ENCODE measurements around the gene CDK5RAP2.
"Not testable (repeated sequence)": the region's sequence is repeated elsewhere in the genome, so short reads cannot be mapped to it uniquely, and the experiment has no call there.

Gene CDK5RAP2

DNA sequence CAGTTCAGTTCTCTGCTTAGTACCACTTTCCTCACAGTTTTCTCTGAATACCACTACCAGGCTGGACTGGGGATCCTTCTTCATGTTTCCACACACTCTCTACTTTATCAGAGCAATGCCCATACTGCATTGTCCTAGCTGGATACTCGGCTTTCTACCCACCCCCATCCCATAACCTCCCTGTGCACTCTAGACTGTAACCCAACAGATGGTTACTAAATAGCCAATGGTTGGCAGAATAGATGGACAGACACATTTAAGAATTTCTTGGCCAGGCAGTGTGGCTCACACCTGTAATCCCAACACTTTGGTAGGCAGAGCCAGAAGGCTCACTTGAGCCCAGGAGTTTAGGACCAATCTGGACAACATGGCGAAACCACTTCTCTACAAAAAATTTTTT is 22.8 kb downstream of the CDK5RAP2 start:
- Histone ChIP-seq H3K27me3 (ENCODE audit: control insufficient read depth in 3 of 3, insufficient read depth in 3 of 3, low read depth in 1 of 3, low read length in 3 of 3) (no peaks in the 10 kb centered on the region), H3K79me1 (ENCODE audit: low read depth, low read length) (peaks cover 3% of the 10 kb centered on the region), H2AK5ac (ENCODE audit: low read depth, low read length) (no peak overlapping the region), H2BK15ac (ENCODE audit: low read length) (no peak overlapping the region), H3K14ac (ENCODE audit: low read length) (no peak overlapping the region), H3K4ac (ENCODE audit: low read length) (no peak overlapping the region), H2BK12ac (ENCODE audit: low read length) (no peak overlapping the region), H4K8ac (ENCODE audit: low read depth, low read length) (no peak overlapping the region), H4K91ac (ENCODE audit: low read depth, low read length, poor library complexity) (no peak overlapping the region), H3K9ac (ENCODE audit: low read depth, low read length, poor library complexity) (no peak overlapping the region), H3K18ac (ENCODE audit: low read length) (no peak overlapping the region), H3K4me3 (ENCODE audit: low read length in 2 of 2) (no peak overlapping the region), H2AFZ (ENCODE audit: low read length) (no peak overlapping the region), H3K23ac (ENCODE audit: low read depth, low read length, poor library complexity) (no peak overlapping the region), H3K9me3 (replicated peaks in 1 of 2; ENCODE audit: control insufficient read depth in 2 of 2, insufficient read depth in 1 of 2, low read depth in 1 of 2, low read length in 2 of 2) (no peaks in the 10 kb centered on the region), H3K27ac (replicated peaks; ENCODE audit: low read length) (no peak overlapping the region), H3K4me1 (ENCODE audit: control insufficient read depth in 2 of 2, insufficient read depth in 1 of 2, low read depth in 1 of 2, low read length in 2 of 2) (no peaks in the 10 kb centered on the region), H2BK120ac (ENCODE audit: low read depth, low read length) (no peak overlapping the region), H3K36me3 (replicated peaks in 1 of 2; ENCODE audit: control insufficient read depth in 2 of 2, insufficient read depth in 2 of 2, low read length in 2 of 2) (peaks cover 5 to 79% of the 10 kb centered on the region in 2 donors), H2BK5ac (ENCODE audit: low read length) (no peak overlapping the region), H3K4me2 (ENCODE audit: insufficient read depth, low read length, poor library complexity, severe bottlenecking) (no peak overlapping the region)
- no CpG with 5 or more reads among the region's 2 CpGs for WGBS, 2 donors (ENCODE audit: extremely low coverage in 2 of 2, insufficient read length in 2 of 2, insufficient replicate concordance in 1 of 2)
- DNase-seq (ENCODE audit: low spot score): no peak

DNA sequence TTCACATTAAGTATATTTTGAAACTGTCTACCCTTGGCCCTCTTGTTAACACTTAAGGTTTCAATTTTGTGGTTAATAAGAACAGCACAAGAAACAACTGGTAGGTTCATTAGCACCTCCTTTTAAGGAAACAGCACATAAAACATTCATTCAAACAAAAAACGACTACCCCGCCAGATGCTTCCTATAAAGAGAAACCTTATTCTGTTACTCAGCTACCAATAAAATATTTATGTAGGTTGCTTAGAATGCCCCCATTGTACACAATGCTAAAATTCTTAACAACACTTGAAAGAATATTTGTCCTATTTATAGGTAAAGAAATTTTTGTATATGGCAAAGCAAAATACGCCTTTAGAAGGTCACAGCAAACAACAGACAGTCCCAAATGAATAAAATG is 23.2 kb downstream of the CDK5RAP2 start:
- Histone ChIP-seq H3K4me3 (ENCODE audit: low read length in 2 of 2) (no peak overlapping the region), H3K23ac (ENCODE audit: low read depth, low read length, poor library complexity) (no peak overlapping the region), H3K27ac (replicated peaks; ENCODE audit: low read length) (no peak overlapping the region), H3K79me1 (ENCODE audit: low read depth, low read length) (peaks cover 3% of the 10 kb centered on the region), H2BK12ac (ENCODE audit: low read length) (no peak overlapping the region), H3K9ac (ENCODE audit: low read depth, low read length, poor library complexity) (no peak overlapping the region), H2AFZ (ENCODE audit: low read length) (no peak overlapping the region), H2BK5ac (ENCODE audit: low read length) (no peak overlapping the region), H3K14ac (ENCODE audit: low read length) (no peak overlapping the region), H3K4me1 (ENCODE audit: control insufficient read depth in 2 of 2, insufficient read depth in 1 of 2, low read depth in 1 of 2, low read length in 2 of 2) (no peaks in the 10 kb centered on the region), H3K4ac (ENCODE audit: low read length) (no peak overlapping the region), H3K4me2 (ENCODE audit: insufficient read depth, low read length, poor library complexity, severe bottlenecking) (no peak overlapping the region), H3K9me3 (replicated peaks in 1 of 2; ENCODE audit: control insufficient read depth in 2 of 2, insufficient read depth in 1 of 2, low read depth in 1 of 2, low read length in 2 of 2) (no peaks in the 10 kb centered on the region), H3K36me3 (replicated peaks in 1 of 2; ENCODE audit: control insufficient read depth in 2 of 2, insufficient read depth in 2 of 2, low read length in 2 of 2) (peaks cover 4 to 75% of the 10 kb centered on the region in 2 donors), H2BK15ac (ENCODE audit: low read length) (no peak overlapping the region), H2BK120ac (ENCODE audit: low read depth, low read length) (no peak overlapping the region), H3K18ac (ENCODE audit: low read length) (no peak overlapping the region), H4K8ac (ENCODE audit: low read depth, low read length) (no peak overlapping the region), H2AK5ac (ENCODE audit: low read depth, low read length) (no peak overlapping the region), H3K27me3 (ENCODE audit: control insufficient read depth in 3 of 3, insufficient read depth in 3 of 3, low read depth in 1 of 3, low read length in 3 of 3) (no peaks in the 10 kb centered on the region), H4K91ac (ENCODE audit: low read depth, low read length, poor library complexity) (no peak overlapping the region)
- no peak for DNase-seq (ENCODE audit: low spot score)
- no CpG with 5 or more reads among the region's 3 CpGs for WGBS, 2 donors (ENCODE audit: extremely low coverage in 2 of 2, insufficient read length in 2 of 2, insufficient replicate concordance in 1 of 2)

DNA sequence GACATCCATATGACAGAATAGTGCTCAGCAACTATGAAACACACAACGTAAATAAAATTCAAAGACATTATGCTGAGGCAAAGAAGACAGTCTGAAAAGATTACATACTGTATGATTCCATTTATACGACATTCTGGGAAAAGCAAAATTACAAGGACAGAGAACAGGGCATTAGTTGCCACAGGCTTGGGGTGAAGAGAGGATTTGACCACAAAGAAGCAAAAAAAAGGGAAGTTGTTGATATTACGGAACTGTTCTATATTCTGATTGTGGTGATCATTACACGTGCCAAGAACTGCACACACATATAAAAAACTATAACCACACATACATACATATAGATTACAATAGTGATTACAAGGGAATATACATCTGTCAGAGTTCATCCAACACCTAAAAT is 24.1 kb downstream of the CDK5RAP2 start:
- Histone ChIP-seq H3K23ac (ENCODE audit: low read depth, low read length, poor library complexity) (no peak overlapping the region), H3K4me3 (ENCODE audit: low read length in 2 of 2) (no peak overlapping the region), H3K36me3 (replicated peaks in 1 of 2; ENCODE audit: control insufficient read depth in 2 of 2, insufficient read depth in 2 of 2, low read length in 2 of 2) (peaks cover 4 to 78% of the 10 kb centered on the region in 2 donors), H2BK12ac (ENCODE audit: low read length) (no peak overlapping the region), H2BK120ac (ENCODE audit: low read depth, low read length) (no peak overlapping the region), H3K4ac (ENCODE audit: low read length) (no peak overlapping the region), H3K9me3 (replicated peaks in 1 of 2; ENCODE audit: control insufficient read depth in 2 of 2, insufficient read depth in 1 of 2, low read depth in 1 of 2, low read length in 2 of 2) (no peaks in the 10 kb centered on the region), H3K4me1 (ENCODE audit: control insufficient read depth in 2 of 2, insufficient read depth in 1 of 2, low read depth in 1 of 2, low read length in 2 of 2) (no peaks in the 10 kb centered on the region), H3K18ac (ENCODE audit: low read length) (no peak overlapping the region), H3K4me2 (ENCODE audit: insufficient read depth, low read length, poor library complexity, severe bottlenecking) (no peak overlapping the region), H4K91ac (ENCODE audit: low read depth, low read length, poor library complexity) (no peak overlapping the region), H2BK15ac (ENCODE audit: low read length) (no peak overlapping the region), H2AK5ac (ENCODE audit: low read depth, low read length) (no peak overlapping the region), H2BK5ac (ENCODE audit: low read length) (no peak overlapping the region), H3K79me1 (ENCODE audit: low read depth, low read length) (peaks cover 3% of the 10 kb centered on the region), H2AFZ (ENCODE audit: low read length) (no peak overlapping the region), H4K8ac (ENCODE audit: low read depth, low read length) (no peak overlapping the region), H3K9ac (ENCODE audit: low read depth, low read length, poor library complexity) (no peak overlapping the region), H3K14ac (ENCODE audit: low read length) (no peak overlapping the region), H3K27me3 (ENCODE audit: control insufficient read depth in 3 of 3, insufficient read depth in 3 of 3, low read depth in 1 of 3, low read length in 3 of 3) (no peaks in the 10 kb centered on the region), H3K27ac (replicated peaks; ENCODE audit: low read length) (no peak overlapping the region)
- WGBS, 2 donors (ENCODE audit: extremely low coverage in 2 of 2, insufficient read length in 2 of 2, insufficient replicate concordance in 1 of 2): no CpG with 5 or more reads among the region's 4 CpGs
- DNase-seq (ENCODE audit: low spot score): no peak

DNA sequence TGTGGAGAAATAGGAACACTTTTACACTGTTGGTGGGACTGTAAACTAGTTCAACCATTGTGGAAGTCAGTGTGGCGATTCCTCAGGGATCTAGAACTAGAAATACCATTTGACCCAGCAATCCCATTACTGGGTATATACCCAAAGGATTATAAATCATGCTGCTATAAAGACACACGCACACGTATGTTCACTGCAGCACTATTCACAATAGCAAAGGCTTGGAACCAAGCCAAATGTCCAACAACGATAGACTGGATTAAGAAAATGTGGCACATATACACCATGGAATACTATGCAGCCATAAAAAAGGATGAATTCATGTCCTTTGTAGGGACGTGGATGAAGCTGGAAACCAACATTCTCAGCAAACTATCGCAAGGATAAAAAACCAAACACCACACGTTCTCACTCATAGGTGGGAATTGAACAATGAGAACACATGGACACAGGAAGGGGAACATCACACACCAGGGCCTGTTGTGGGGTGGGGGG is 27.7 kb downstream of the CDK5RAP2 start:
- not testable (repeated sequence) for H3K9me3 ChIP-seq (replicated peaks in 1 of 2; ENCODE audit: control insufficient read depth in 2 of 2, insufficient read depth in 1 of 2, low read depth in 1 of 2, low read length in 2 of 2); H4K91ac ChIP-seq (ENCODE audit: low read depth, low read length, poor library complexity); H2BK12ac ChIP-seq (ENCODE audit: low read length); H3K4me2 ChIP-seq (ENCODE audit: insufficient read depth, low read length, poor library complexity, severe bottlenecking); H2BK5ac ChIP-seq (ENCODE audit: low read length); H3K27me3 ChIP-seq (ENCODE audit: control insufficient read depth in 3 of 3, insufficient read depth in 3 of 3, low read depth in 1 of 3, low read length in 3 of 3); H3K18ac ChIP-seq (ENCODE audit: low read length); H3K9ac ChIP-seq (ENCODE audit: low read depth, low read length, poor library complexity); H2BK15ac ChIP-seq (ENCODE audit: low read length); H3K27ac ChIP-seq (replicated peaks; ENCODE audit: low read length); H3K4ac ChIP-seq (ENCODE audit: low read length); H3K23ac ChIP-seq (ENCODE audit: low read depth, low read length, poor library complexity); H2AFZ ChIP-seq (ENCODE audit: low read length); H2AK5ac ChIP-seq (ENCODE audit: low read depth, low read length); H3K79me1 ChIP-seq (ENCODE audit: low read depth, low read length); H2BK120ac ChIP-seq (ENCODE audit: low read depth, low read length); H3K4me3 ChIP-seq (ENCODE audit: low read length in 2 of 2); H3K14ac ChIP-seq (ENCODE audit: low read length); DNase-seq (ENCODE audit: low spot score); H4K8ac ChIP-seq (ENCODE audit: low read depth, low read length); H3K4me1 ChIP-seq (ENCODE audit: control insufficient read depth in 2 of 2, insufficient read depth in 1 of 2, low read depth in 1 of 2, low read length in 2 of 2)
- WGBS, 2 donors (ENCODE audit: extremely low coverage in 2 of 2, insufficient read length in 2 of 2, insufficient replicate concordance in 1 of 2): no CpG with 5 or more reads among the region's 7 CpGs
- H3K36me3 ChIP-seq (replicated peaks in 1 of 2; ENCODE audit: control insufficient read depth in 2 of 2, insufficient read depth in 2 of 2, low read length in 2 of 2): peaks cover 8 to 88% of the 10 kb centered on the region in 2 donors
